VCaP (cell line): ENCODE results near the gene SORL1.

ENCODE experiments used
- H3K27ac ChIP-seq: fragments of 450-650 bp; 2 replicates; pipeline ENCODE4 v1.5.1; 2017
- TF ChIP-seq, protein P1 (sequence below): fragments of 450-650 bp; conservative IDR thresholded peaks from 2 replicates; pipeline ENCODE4 v1.5.1; 2017; ENCODE audit warnings: mild to moderate bottlenecking, moderate library complexity

Gene SORL1

DNA sequence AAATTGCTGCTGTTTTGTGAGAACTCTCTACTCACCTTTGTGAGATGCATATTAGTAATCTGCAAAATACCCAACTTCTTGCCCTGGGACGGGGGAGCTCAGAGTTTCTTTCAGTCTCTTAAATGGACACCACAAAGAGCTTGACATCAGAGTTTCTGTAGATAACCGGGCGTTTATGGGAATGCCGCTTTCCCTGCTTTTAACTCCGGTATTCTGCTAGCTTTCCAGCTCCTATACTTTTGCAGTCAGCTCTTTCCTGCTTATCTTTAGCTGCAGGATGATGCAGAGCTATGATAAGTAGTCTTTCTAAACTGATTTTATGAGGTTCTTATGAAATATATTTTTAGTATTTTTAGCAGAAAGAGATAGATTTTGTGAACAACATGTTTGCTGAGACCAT is 155.2 kb downstream of the SORL1 start:
- TF ChIP-seq, protein P1, sequence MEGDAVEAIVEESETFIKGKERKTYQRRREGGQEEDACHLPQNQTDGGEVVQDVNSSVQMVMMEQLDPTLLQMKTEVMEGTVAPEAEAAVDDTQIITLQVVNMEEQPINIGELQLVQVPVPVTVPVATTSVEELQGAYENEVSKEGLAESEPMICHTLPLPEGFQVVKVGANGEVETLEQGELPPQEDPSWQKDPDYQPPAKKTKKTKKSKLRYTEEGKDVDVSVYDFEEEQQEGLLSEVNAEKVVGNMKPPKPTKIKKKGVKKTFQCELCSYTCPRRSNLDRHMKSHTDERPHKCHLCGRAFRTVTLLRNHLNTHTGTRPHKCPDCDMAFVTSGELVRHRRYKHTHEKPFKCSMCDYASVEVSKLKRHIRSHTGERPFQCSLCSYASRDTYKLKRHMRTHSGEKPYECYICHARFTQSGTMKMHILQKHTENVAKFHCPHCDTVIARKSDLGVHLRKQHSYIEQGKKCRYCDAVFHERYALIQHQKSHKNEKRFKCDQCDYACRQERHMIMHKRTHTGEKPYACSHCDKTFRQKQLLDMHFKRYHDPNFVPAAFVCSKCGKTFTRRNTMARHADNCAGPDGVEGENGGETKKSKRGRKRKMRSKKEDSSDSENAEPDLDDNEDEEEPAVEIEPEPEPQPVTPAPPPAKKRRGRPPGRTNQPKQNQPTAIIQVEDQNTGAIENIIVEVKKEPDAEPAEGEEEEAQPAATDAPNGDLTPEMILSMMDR = no peak
- H3K27ac ChIP-seq = no peak overlapping the region

DNA sequence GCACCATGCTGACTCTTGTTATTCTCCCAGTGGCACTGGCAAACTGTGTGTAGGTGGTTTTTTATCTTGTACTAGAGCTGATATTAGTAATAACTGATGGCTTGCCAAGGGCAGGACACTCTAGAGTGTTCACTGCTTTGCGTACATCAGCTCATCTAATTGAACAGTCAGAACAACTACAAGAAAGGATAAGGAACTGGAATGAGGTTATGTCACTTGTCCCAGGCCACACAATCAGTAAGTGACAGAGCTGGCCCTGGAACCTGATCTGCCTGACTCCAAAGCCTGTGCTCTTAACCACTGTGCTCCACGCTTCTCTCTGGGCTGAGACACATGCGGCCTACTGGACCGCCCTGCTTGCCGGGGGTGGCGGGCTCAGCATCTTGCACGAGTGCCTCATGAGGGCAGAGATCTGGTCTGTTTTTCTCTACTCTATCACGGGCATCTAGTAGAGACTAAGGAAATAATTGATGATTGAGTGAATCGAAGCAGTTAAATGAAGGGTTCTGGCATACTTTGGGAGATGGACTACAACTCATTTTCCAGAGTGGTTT is 156.5 kb downstream of the SORL1 start:
- TF ChIP-seq, protein P1 = no peak
- H3K27ac ChIP-seq = no peak overlapping the region

DNA sequence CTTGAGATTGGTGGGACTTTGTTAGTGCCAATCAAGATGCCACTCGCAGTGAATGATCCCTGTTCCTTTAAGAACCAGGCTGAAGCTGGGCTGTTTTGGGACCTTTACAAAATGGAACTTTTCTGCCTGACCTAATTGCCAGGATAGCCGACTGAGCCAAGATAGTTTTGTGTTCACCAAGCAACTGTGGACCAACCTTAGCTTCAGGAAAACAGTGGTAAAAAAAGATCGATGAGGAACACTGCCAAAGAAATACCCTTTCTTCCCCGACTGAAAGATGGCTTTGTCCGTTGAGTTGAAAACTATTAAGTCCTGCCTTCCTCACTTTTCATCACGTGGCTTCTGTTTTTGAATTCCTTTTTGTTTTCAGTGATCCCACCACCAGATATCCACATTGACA is 158.6 kb downstream of the SORL1 start:
- TF ChIP-seq, protein P1 = no peak
- H3K27ac ChIP-seq = no peak overlapping the region

DNA sequence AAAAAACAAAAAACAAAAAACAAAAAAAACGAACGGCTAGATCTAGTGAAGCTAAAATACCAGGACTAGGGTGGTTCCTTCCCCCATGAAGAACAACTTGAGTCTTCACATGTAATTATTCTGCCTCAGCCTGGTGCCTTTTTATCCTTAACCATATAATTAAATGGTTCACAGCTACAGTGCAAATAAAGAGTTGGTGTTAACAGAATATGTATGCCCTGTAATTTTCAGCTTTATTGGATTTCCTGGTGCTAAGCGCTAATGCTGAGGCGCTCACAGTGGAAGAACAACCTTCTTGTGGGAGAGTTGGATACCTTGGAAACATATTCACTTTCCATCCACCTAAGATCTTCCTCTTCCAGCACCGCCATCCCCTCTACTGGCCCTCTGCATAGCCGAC is 159.1 kb downstream of the SORL1 start:
- H3K27ac ChIP-seq = no peak overlapping the region

DNA sequence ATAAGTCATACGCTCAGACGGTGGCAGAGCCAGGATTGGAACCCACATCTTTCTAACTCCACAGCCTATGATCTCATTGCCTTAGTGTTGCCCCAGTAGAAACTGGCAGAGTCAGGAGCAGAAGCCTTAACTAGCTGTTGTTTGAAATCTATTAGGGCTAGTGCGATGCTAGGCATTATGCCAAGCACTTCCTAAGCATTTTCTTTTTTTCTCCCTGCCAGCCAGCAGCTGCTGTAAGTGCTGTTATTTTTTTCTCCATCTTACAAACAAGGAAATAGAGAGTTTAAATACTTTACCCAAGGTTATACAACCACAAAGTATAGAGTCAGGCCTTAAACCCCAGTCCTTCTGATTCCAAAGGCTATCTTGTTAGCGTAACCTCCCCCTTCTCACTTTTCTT is 161.6 kb downstream of the SORL1 start:
- TF ChIP-seq, protein P1 = no peak
- no peak overlapping the region; the same call in 1 of the 2 replicates for H3K27ac ChIP-seq

More for the DNA sequence above, 159.1 kb downstream of the SORL1 start:
- TF ChIP-seq, protein P1 = no peak

DNA sequence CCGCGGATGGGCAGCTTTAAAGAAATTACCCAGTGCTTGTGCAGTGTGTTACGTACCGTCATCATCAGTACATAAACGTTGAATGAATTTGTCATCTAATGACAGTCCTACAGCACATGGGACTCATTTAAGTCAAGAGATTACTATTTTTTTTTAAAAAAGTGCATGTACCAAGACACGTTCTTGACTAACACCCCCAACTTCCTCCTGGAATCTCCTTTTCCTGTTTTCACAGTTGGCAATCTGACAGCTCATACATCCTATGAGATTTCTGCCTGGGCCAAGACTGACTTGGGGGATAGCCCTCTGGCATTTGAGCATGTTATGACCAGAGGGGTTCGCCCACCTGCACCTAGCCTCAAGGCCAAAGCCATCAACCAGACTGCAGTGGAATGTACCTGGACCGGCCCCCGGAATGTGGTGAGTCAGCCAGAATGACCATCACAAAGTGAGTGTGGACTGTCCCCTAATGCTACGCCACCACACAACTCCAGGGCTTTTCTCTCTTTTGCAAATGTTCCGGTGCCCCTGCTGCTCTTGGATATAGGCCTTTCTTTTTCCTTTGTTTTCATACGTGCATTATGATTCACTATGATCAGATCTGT is 162.6 kb downstream of the SORL1 start:
- TF ChIP-seq, protein P1 = no peak
- no peak overlapping the region for H3K27ac ChIP-seq

DNA sequence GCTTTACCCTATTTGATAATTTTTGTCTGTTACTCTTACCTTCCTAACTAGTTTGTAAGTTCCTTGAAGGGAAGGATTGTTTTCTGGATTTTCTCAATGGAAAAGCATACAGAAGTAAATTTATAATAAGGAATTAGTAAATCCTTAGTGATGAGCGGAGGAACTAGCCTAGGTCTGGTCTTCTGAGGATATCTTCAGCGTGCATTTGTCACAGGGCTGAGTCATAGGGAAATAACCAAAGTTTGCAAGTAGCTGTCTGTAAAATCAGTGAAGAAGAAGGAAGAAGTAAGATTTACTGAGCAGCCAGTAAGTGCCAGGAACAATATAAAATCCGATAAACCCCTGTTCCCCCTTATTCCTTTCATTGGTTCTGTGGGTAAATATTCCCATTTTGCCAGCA is 163.4 kb downstream of the SORL1 start:
- TF ChIP-seq, protein P1 = no peak
- H3K27ac ChIP-seq = no peak overlapping the region
